CD4-positive, alpha-beta T cell (primary cell): Measurements from ENCODE around the gene DDA1. TPM values are rescaled to one million over a fixed set of nuclear protein-coding genes. Genes with fewer than 3 reads are reported as not detected.
"Not testable (repeated sequence)": the region's sequence is repeated elsewhere in the genome, so short reads cannot be mapped to it uniquely, and the experiment has no call there.

Experiments used
- ATAC-seq: fragments of 200-7000 bp; cut with Tn5 transposase; one replicate; pipeline ENCODE4 v1.10.0; 2022; ENCODE audit warnings: mild to moderate bottlenecking; ENCODE audit not compliant: poor library complexity
- CTCF ChIA-PET: fragments of 350-600 bp; sonication (Branson Sonifier 250); formaldehyde crosslinking; loops from one replicate; lab custom pipeline; 2021; ENCODE audit warnings: antibody characterized with exemption, inconsistent platforms; lab: Charles Lee
- POLR2A ChIA-PET: fragments of 350-600 bp; sonication (Branson Sonifier 250); formaldehyde crosslinking; loops from one replicate; lab custom pipeline; 2021; ENCODE audit warnings: antibody characterized with exemption, inconsistent platforms; lab: Charles Lee
- DNase-seq, 14 experiments: peaks; one replicate each; pipeline ENCODE4 v3.0.0-alpha.2; 2013 to 2020; ENCODE audit warnings: mixed read lengths in 2 of 14
- H3K27ac ChIP-seq, 2 donors: one replicate each; pipeline versions ENCODE4 v1.5.1 to v1.7.0; 2013; ENCODE audit warnings: low read length in 2 of 2, low read depth in 1 of 2, mild to moderate bottlenecking in 1 of 2
- H3K27me3 ChIP-seq, 2 experiments: 1 replicate in 1 of 2; 2 replicates in 1 of 2; pipeline versions ENCODE4 v1.6.1 to v1.7.0; 2013; ENCODE audit warnings: low read length in 2 of 2, control low read depth in 1 of 2, mild to moderate bottlenecking in 1 of 2, moderate library complexity in 1 of 2; ENCODE audit not compliant: insufficient read depth in 2 of 2, control insufficient read depth in 1 of 2
- H3K36me3 ChIP-seq: one replicate; pipeline ENCODE4 v1.6.1; 2013; ENCODE audit warnings: low read length, control low read depth; ENCODE audit not compliant: insufficient read depth
- H3K4me1 ChIP-seq: one replicate; pipeline ENCODE4 v1.6.1; 2013; ENCODE audit warnings: low read length, control low read depth; ENCODE audit not compliant: insufficient read depth
- H3K4me3 ChIP-seq: one replicate; pipeline ENCODE4 v1.5.1; 2013; ENCODE audit warnings: mild to moderate bottlenecking, low read length, moderate library complexity
- H3K9me3 ChIP-seq, 2 experiments: 1 replicate in 1 of 2; 2 replicates in 1 of 2; pipeline versions ENCODE4 v1.6.1 to v1.7.0; 2013; ENCODE audit warnings: low read length in 2 of 2, mild to moderate bottlenecking in 2 of 2, control low read depth in 1 of 2, moderate library complexity in 1 of 2; ENCODE audit not compliant: control insufficient read depth in 1 of 2, insufficient read depth in 1 of 2
- H3K27ac Mint-ChIP-seq: one replicate; pipeline ENCODE4 v1.8.0; 2020; ENCODE audit warnings: mixed read lengths
- H3K27me3 Mint-ChIP-seq: one replicate; pipeline ENCODE4 v1.8.0; 2021; ENCODE audit warnings: mixed read lengths
- H3K36me3 Mint-ChIP-seq: one replicate; pipeline ENCODE4 v1.8.0; 2021; ENCODE audit warnings: low read depth, mixed read lengths
- H3K4me1 Mint-ChIP-seq: one replicate; pipeline ENCODE4 v1.8.0; 2021; ENCODE audit warnings: low read depth, mixed read lengths
- H3K4me3 Mint-ChIP-seq: one replicate; pipeline ENCODE4 v1.8.0; 2020; ENCODE audit warnings: mild to moderate bottlenecking, mixed read lengths
- H3K9me3 Mint-ChIP-seq: one replicate; pipeline ENCODE4 v1.8.0; 2020; ENCODE audit warnings: mixed read lengths
- CTCF ChIP-seq: fragments of 200-600 bp; IDR thresholded peaks from one replicate; pipeline ENCODE4 v1.8.0; 2022; ENCODE audit warnings: antibody characterized with exemption, mild to moderate bottlenecking
- intact Hi-C, 2 experiments: fragments of 100-400 bp; cut with DNase I in 1 of 2; cut with micrococcal nuclease in 1 of 2; formaldehyde crosslinking; loops; one replicate each; pipeline versions ENCODE4 v1.15.1 to v1.9.0; 2023 to 2025; cut with DNase I, micrococcal nuclease
- total RNA-seq, 174 experiments: library from RNA in 2 of 174; stranded (reverse) in 2 of 174; gene quantifications; one replicate each; pipeline ENCODE4 v1.2.3 and lab custom pipeline; 2021 to 2026

Gene DDA1
- total RNA-seq, 2 experiments from 2014 or later = 41.4 to 43.4 TPM

- Mint-ChIP-seq H3K36me3 (peaks cover 37% of the 10 kb centered on the region), H3K27ac (no peak overlapping the region), H3K27me3 (no peaks in the 10 kb centered on the region), H3K4me3 (peak overlapping the region; percentile 30), H3K9me3 (no peaks in the 10 kb centered on the region), H3K4me1 (peaks cover 15% of the 10 kb centered on the region)
- ChIA-PET CTCF (no interaction called here), POLR2A (no interaction called here)
- peaks cover 39% of the 10 kb centered on the region for H3K4me1 ChIP-seq
- H3K27ac ChIP-seq = no peak overlapping the region
- peaks cover 24% of the 10 kb centered on the region for H3K36me3 ChIP-seq
- H3K4me3 ChIP-seq = no peak overlapping the region
- DNase-seq (no peak), ATAC-seq (no peak)
- no peak for TF ChIP-seq CTCF
- intact Hi-C loops = loop anchor here (5.0 to 10.0 kb wide), 3 partner anchors 41 to 199 kb away; partner anchors contain the start of gene OCEL1 (in 1 of the 2)
- H3K27me3 ChIP-seq = no peaks in the 10 kb centered on the region
- H3K9me3 ChIP-seq = no peaks in the 10 kb centered on the region
Observed at GRCh38 chr19:17268754-17269153, 40.6 kb upstream of the DDA1 start.

GRCh38 chr19:17274892-17275291 lies 34.5 kb upstream of the DDA1 start:
- H3K9me3 Mint-ChIP-seq, DNase-seq, H3K27ac Mint-ChIP-seq, H3K4me1 ChIP-seq, ATAC-seq, H3K4me3 Mint-ChIP-seq, H3K27me3 ChIP-seq, H3K27ac ChIP-seq, H3K4me3 ChIP-seq, H3K4me1 Mint-ChIP-seq, H3K27me3 Mint-ChIP-seq, CTCF ChIA-PET, H3K9me3 ChIP-seq, intact Hi-C loops: not testable (repeated sequence)
- H3K36me3 ChIP-seq = peaks cover 64% of the 10 kb centered on the region
- POLR2A ChIA-PET = interaction anchor here (0.6 kb wide), 1 partner anchor 8 kb away, joined by 3 read pairs; no protein-coding TSS in a partner anchor
- H3K36me3 Mint-ChIP-seq = peaks cover 54% of the 10 kb centered on the region

GRCh38 chr19:17275441-17276175 lies 33.8 kb upstream of the DDA1 start:
- Histone ChIP-seq H3K4me3 (no peak overlapping the region), H3K4me1 (no peaks in the 10 kb centered on the region), H3K36me3 (peaks cover 59% of the 10 kb centered on the region), H3K27ac (no peak overlapping the region), H3K27me3 (no peaks in the 10 kb centered on the region), H3K9me3 (no peaks in the 10 kb centered on the region)
- ChIA-PET POLR2A (no interaction called here), CTCF (no interaction called here)
- H3K27ac Mint-ChIP-seq = no peak overlapping the region
- TF ChIP-seq CTCF = no peak
- H3K27me3 Mint-ChIP-seq = no peaks in the 10 kb centered on the region
- H3K9me3 Mint-ChIP-seq = no peaks in the 10 kb centered on the region
- H3K4me3 Mint-ChIP-seq = no peak overlapping the region
- H3K4me1 Mint-ChIP-seq = no peaks in the 10 kb centered on the region
- ATAC-seq = no peak
- peaks cover 48% of the 10 kb centered on the region for H3K36me3 Mint-ChIP-seq
- intact Hi-C loops = no loop called here
- DNase-seq = no peak
